HL-60 (cell line): Measurements from ENCODE around the gene AFAP1.

Experiments
- CTCF ChIP-seq: IDR thresholded peaks from one replicate; pipeline ENCODE4 v1.5.1; 2011; ENCODE audit warnings: low read length, control low read depth, inconsistent platforms; ENCODE audit not compliant: insufficient read depth
- GABPA ChIP-seq: IDR thresholded peaks from 2 replicates; pipeline ENCODE4 v1.6.1; 2012; ENCODE audit warnings: low read depth
- POLR2AphosphoS5 ChIP-seq: IDR thresholded peaks from 2 replicates; pipeline ENCODE4 v1.6.1; 2012; ENCODE audit warnings: low read depth
- REST ChIP-seq: IDR thresholded peaks from 2 replicates; pipeline ENCODE4 v1.6.1; 2012; ENCODE audit warnings: low read depth; ENCODE audit not compliant: insufficient replicate concordance

- TF ChIP-seq GABPA, result no peak
- no peak for TF ChIP-seq CTCF
- TF ChIP-seq POLR2AphosphoS5, result no peak
- no peak for TF ChIP-seq REST
Observed at GRCh38 chr4:7781993-7782392, 157.7 kb downstream of the AFAP1 start.
